HG02610 (cell line): ENCODE results near the gene DNLZ.

Experiments used
- ATAC-seq: cut with Tn5 transposase; IDR thresholded peaks from one replicate; pipeline ENCODE4 v1.9.1; 2021; ENCODE audit warnings: mild to moderate bottlenecking, moderate library complexity; ENCODE audit not compliant: unreplicated experiment

DNLZ gene

DNA sequence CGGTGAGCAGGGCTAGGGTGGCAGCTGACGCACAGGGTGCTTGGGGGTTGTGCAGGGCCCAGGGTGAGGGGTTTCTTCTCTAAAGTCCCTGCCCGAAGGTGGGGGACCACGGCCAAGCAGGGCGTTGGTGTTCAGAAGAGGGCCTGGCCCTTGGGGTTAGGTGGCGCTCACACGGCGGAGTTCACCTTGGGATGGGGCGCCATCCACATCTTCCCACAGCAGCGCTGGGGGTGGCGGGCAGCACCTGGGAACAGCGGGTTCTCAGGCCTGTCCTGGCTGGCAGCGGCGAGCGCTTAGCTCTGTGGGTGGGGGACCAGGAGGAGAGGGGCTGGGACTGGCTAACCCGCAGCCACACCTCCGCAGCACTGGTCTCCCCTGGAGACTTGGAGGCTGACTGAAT, 30.1 kb downstream of the DNLZ start:
- no peak for ATAC-seq

DNA sequence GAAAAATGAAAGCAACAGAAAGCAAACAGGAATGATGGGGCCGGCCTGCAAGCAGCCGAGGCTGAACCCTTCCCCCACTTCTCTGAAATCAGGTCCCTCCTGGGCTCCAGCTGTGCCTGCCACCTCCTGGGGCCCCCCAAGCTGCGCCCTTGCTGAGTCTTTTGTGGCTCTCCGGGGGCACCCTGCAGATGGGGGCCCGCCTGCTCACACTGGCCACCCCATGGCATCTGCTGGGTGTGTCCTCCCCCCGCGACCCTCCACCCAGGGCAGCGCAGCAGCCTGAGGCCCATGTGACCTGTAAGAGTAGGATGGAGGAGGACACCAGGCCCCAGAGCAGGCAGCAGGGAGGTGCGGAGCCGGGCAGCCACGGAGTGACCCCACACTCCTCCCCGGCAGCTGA, 30.5 kb downstream of the DNLZ start:
- no peak for ATAC-seq

DNA sequence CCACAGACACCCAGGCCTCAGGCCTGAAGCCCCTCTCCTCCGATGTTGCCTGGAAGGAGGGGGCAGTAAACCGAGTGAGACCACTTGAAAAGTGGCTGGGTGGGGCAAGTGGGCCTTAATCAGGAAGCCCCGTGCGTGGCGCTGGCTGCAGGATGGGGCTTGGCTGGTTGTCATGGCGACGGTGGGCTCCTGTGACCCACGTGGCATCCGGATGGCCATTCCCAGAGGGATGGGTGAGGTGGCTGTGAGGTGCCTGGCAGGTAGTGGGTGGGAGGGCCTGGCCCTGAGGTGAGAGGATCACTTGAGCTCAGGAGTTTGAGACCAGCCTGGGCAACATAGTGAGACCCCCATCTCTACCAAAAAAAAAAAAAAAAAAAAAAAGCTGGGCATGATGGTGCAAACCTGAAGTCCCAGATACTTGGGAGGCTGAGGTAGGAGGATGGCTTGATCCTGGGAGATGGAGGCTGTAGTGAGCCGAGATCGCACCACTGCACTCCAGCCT, 31.0 kb downstream of the DNLZ start:
- ATAC-seq: no peak

DNA sequence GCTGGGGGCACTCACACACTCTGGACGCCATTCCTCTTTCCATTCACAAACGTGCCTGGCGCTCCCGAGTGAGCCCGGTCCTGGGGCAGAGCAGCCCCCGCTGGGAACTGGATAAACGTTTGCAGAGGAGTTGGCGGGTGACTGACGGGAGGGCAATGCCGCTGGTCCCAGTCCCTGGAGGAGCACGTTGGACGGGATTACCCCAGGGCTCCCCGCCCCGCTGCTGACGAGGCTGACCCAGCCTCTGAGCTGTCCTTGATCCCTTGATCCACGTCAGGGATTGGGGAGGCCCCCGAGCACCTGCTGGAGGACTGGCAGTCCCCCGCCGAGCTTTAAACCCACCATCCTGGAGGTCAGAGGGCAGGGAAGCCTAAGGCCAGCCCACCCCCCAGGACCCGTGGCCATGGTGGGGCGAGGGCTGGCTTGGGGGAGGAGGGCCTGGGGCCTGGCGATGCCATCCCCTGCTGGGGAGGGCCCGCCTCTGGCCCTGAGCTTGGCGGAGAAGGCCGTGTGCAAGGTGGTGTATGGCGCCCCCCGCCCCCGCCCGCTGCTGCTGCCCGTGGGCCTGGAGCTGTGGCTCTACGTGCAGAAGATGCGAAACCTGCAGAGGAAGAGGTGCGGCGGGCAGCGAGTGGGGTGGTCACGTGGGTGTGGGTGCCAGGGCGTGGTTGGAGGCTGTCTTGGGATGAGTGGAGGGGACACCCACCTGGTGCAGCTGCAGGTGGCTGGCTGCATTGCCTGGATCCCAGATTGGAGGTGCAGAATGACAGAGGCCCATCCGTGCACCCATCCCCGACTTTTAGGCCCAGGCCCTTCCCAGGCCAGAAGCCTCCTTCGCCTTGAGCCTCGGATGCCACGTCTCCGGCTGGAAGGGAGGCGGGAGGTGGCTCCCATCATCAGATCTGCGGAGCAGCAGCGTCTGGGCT, 31.7 kb downstream of the DNLZ start:
- ATAC-seq: no peak

DNA sequence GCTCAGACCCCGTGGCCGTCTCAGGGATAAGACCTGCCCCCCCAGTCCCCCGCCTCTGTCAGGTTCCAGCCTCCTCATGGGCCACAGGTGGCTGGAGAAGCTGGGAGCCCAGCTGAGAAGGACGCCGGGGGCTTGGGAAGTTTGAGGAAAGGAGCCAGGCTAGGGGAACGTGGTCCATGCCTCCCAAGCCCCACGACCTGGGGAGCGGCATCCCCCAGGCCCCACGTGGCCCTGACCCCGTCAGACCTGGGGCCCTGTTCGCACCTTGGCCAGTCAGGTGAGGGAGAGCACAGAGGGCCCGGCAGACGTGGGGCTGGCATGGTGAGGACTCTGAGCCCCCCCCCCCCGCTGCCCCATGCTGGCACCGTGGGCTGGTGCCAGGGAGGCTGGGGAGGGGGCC, 32.5 kb downstream of the DNLZ start:
- no peak for ATAC-seq

DNA sequence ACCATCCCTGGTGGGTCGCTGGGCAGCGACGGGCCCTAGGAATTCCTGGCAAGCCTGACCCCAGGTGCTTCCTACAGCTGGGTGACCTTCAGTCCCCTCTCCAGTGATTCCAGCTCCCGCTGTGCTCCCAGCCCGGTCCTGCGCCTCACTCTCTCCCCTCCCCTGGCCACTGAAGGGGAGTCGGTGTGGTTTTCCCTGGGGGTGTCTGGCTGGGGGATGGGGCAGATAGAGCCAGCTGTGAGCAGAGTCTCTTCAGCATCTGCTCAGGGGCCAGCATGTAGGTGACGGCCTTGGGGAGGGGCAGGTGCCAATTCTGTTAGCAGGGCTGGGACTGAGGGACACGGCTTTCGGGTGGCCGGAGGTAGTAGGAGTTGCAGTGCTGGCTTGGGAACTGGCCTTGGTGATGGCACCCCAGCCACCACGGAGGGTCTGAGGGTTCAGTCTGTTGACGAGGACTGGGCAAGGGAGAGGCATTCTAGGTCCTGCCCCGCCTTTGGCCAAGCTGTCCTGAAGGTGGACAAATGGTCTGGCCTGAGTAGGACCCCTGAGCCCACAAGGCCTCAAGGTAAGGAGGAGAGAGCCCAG, 33.0 kb downstream of the DNLZ start:
- no peak for ATAC-seq

DNA sequence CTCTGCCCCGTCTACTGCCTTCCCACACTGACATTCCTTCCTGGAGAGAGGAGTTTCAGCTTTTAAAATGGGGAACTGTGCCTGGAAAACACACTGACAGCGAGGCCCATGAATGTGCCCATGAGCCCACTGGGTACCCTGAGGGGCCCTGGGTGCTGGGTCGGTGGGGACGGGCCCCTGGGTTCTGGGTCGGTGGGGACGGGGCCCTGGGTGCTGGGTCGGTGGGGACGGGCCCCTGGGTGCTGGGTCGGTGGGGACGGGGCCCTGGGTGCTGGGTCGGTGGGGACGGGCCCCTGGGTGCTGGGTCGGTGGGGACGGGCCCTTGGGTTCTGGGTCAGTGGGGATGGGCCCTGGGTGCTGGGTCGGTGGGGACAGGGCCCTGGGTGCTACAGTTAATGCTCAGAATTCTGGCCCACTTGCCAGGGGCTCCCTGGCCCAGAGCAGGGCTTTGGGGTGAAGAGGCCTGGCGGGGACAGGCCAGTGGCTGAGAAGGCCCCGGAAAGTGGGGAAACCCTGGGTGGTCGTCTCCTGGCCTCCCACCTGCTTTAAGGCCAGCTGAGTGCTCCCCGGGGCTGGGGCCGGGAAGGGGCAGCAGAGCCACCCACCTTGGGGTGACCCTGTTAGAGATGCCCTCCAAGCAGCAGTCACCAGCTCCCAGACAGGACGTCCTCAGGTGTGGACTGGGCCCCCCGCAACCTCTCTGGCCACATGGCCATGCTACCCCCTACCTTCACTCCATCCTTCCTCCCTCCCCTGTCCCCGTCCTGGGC, 33.7 kb downstream of the DNLZ start:
- ATAC-seq: no peak

DNA sequence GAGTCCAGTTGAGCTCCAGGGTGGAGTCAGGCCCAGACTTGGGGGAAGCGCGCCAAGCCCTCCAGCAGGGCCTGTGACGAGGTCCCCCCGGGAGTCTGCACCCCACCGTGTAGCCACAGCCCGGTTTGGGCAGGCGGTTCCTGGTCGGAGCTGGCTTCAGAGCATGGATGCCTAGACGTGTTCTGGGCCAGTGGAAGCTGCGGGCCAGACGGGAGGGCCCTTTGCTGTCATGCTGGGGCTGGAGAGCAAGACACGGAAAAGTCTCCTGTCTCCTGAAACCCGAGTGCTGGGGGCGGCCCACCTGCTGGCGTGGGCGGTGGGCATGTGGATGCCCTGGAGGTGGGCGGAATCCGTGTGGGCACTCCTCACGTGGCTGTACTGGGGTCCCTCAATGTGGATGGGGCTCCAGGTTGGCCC, 34.3 kb downstream of the DNLZ start:
- no peak for ATAC-seq

DNA sequence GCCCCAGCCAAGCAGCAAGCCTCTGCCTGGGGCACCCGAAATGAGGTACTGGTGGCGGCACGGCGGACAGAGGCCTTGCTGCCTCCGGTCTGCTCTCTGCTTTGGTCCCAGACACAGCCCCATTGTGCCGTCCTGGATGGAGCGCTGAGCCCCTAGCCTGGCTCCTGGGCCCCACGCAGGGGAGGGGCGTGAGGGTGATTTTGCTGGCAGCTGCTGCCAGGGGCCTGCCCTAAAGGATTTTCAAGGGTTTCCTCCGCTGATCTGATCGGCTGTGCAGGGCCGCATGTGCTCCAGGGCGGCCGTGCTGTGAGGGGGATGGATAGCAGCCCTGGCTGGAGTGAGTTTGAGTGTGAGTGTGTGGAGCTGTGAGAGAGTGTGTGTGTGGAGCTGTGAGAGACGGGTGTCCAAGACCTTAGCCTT, 34.9 kb downstream of the DNLZ start:
- ATAC-seq: no peak

DNA sequence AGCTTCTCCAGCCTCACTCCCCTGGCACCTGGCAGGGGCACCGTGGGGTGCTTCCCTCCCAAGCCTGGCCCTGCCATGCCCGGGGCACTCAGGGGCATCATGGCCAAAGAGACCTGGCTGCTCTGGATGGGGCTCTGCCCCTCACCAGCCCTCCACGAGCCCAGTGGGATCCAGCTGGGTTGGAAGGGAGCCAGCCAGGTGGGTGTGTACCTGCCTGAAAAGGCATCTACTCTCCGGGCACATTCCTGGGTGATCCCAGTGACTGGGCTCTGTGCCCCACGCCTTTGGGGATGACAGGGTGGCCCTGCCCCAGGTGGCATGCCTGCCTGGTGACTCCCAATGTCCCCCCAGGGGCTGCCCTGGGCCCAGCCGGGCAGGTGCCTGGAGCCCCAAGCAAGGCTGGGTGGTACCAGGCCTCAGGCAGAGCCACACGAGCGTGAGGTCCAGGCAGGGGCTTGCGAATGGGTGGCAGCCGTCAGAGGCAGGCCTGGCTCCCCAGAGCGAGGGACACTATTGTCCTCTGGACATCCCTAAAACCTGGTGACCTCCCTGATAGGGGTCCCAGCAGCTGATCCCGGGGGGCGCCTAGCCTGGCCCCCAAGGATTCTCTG, 35.4 kb downstream of the DNLZ start:
- no peak for ATAC-seq

DNA sequence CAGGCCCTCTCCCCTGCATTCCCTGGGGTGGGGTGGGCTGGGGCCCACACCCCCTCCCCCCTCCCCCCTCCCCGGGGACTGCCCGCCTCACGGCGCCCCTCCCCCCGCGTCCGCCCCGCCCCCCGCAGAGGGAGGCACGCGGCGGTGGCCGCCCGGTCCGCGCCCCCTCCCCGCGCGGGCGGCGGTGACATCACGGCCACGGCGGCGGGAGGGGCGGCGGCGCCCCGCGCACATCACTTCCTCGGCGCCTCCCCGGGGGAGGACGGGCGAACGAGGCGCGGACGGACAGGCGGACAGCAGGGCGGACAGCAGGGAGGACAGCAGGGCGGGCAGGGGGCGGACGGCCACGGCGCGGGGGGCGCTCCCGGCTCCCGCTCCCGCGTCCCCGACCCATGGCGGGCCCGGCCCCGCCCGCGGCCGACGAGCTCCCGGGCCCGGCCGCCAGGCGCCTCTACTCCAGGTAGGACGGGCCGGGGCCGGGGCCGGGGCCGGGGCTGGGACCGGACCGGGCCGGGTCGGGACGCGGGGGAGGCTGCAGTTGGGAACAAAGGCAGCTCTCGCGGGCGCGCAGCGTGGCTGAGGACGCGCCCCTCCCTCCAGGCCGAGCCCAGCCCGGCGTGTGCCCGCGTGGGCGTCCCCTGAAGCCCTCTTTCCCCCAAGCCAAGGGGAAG, 36.1 kb downstream of the DNLZ start, which contains the start of gene GPSM1:
TSS of gene GPSM1 (plus strand) at position 236 of the 671 bp plus-strand sequence. CDS start at position 393, 157 bp downstream.
- ATAC-seq: no peak

DNA sequence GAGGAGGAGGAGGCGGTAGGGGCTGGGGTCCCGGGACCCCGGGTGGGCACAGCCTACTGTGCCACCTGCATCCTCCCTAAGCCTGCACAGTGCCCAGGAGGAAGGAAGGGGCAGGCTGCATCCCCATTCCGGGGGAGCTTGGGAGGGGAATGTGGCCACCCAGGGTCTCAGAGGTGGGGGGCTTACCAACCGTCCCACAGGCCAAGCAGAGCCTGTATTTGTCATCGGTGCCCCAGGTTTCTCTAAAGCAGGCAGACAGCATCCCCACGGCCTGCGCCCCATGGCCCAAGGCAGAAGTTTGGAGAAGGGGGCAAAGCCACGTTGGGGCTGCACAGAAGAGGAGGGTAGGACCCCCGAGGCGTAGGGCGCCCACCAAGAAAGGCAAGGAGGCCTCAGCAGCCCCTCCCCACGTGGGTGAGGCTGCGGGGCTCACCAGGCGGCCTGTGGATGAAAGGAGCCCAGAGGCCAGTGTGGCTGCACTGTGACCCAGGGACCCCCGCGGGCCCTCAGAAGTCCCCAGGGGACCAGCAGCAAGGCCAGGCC, 36.7 kb downstream of the DNLZ start:
- no peak for ATAC-seq

DNA sequence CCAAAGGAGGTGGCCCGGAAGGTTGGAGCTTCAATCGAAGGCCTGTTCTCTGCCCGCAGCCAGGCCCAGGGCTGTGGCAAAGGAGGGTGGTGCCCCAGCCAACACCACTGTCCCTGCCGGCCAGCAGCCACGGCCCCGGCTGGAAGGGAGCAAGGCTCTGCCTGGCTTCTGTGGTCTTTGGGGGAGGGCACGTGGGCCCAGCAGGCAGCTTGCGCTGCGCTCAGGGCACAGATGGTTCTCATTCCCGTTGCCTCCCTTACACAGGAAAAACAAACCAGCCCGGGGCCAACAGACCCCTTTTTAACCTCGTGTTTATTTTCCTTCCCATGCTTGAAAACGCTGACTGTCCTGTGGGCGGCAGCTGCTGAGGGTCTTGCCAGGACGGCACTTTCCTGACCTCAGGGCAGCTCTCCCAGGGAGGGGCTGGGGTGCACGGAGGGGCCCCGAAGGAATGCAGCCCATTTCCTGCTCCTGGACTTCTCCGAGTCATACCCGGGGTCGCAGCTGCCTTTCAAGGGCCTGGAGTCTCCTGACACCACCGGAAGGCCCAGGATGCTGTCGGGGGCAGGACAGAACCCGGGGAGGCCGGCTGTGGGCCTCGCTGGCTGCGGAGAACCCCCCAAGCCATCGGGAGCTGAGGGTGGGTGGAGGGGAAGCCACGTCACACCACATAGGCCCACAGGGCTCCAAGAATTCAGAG, 37.3 kb downstream of the DNLZ start:
- ATAC-seq: no peak

DNA sequence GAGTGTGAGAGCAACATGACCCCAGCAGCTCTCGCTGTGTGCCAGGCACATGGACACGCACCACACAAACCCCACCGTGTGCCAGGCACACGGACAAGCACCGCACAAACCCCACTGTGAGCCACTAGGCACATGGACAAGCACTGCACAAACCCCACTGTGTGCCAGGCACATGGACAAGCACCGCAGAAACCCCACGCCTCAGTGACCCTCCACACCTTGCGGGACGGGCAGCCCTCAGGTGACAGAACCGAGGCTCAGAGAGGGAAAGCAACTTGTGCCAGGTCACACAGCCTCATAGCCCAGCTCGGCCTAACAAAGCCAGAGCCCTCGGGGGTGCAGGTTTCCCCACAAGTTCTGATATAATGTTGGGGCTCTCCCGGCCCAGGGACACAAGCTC, 38.2 kb downstream of the DNLZ start:
- ATAC-seq: no peak

DNA sequence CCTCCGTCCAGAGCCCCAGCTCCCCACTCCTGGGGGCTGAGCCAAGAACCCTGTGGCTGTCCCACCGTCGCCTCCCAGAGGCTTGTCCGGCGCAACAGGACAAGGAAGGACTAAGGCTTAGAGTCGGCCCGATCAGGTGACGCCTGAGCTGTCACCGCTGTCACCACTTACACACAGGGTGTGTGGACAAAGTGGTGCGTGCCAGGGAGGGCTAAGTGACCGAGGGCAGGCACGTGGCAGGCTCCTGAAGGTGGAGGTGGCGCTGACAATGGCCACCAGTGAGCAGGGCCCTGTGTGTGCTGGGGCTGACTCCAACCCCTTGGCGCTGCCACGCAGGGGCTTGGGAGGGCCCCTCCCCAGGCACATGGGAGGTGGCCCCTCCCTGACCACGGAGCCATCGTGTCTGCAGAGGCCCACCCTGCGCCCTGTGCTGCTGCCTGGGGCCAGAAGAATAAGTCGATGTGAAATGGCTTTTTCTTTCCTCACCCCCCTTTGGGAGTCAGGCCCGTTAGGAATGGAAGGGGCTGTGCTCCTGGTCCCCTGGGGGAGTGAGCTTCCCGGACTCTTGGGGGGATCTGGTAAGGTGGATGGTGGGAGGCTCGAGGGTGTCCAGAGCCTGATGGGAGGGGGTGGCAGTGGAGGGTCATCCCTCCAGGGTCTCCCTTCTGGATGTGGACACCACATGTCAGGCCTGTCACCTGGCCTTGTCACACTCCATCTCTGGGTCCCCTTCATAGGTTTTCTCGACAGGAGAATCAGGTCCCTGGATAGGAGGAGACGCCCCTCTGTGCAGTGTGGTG, 38.8 kb downstream of the DNLZ start:
- no peak for ATAC-seq

DNA sequence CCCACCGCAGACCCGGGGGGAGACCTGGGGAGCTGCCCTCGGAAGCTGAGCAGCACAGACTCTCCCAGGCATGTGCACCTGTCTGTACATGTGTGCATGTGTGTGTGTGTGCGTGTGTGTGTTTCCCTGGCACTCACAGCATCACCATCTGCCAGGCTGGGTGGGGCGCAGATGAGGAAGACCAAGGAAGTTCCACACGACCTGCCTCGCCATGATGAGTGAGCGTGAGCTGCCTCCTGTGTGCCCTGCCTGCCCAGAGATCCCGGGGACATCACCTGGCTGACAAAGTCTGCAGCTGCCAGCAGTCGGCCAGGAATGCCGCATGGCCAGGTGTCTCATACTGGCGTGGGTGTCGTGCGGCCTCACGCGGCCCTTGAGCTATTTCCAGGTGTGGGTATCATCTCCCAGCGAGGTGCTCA, 40.2 kb downstream of the DNLZ start:
- ATAC-seq: no peak

DNA sequence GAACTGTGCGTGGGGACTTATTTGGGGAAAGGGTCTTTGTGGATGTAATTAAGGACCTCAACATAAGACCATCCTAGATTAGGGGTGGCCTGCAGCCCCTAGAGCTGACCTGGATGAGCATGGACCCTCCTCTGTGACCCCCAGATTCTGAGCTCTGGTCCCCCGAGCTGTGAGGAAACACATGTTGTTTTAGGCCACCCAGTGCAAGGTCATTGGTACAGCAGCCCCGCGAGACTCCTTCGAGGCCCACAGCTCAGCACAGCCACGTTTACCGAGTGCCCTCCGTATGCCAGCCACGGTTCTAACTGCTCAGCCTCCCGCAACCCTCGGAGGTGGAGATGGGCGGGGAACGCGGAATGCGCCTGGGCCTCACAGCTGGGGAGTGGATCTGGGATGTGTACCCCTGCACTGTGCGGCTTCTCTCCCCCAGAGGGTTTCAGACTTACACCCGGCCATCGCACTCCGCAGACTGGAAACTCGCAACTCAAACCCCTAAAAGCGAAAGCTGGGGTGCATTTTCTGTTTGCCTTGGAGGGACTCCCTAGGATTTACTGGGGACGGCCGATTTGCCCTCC, 40.7 kb downstream of the DNLZ start:
- ATAC-seq: no peak

DNA sequence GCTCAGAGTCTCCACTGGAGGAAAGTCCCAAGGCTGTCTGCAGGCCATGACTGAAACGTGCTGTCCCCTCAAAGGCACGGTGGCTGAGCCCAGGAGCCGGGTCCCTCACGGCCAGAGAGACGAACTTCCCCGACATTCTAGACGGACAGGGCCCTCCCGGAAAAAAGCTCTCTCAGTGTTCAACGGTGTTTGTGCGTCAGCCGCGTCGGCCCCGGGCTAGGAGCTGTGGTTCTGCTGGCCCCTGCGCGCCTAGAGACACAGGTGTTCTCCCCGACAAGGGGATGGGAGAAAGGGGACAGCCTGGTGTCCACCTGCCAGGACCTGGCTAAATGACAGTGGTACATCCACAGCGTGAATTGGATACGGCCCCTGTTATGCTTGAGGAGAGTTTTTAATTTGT, 42.0 kb downstream of the DNLZ start:
- no peak for ATAC-seq
